Osteoblast (primary cell): ENCODE data around the gene BRD7. TPM values are rescaled to one million over a fixed set of nuclear protein-coding genes. Genes with fewer than 3 reads are reported as not detected.

ENCODE experiments used
- DNase-seq: peaks from one replicate; pipeline ENCODE4 v3.0.0; 2011; ENCODE audit warnings: low spot score, mixed read lengths; ENCODE audit not compliant: insufficient read length; ENCODE audit errors: missing footprints
- H2AFZ ChIP-seq: 2 replicates; pipeline ENCODE4 v1.6.0; 2011; ENCODE audit warnings: mild to moderate bottlenecking, low read length
- H3K27ac ChIP-seq: 2 replicates; pipeline ENCODE4 v1.5.1; 2011; ENCODE audit warnings: mild to moderate bottlenecking, low read depth, low read length, moderate library complexity
- H3K27me3 ChIP-seq: 2 replicates; pipeline ENCODE4 v1.6.0; 2012; ENCODE audit warnings: mild to moderate bottlenecking, control low read depth, inconsistent platforms, low read length, moderate library complexity; ENCODE audit not compliant: insufficient read depth
- H3K36me3 ChIP-seq: 2 replicates; pipeline ENCODE4 v1.5.1; 2011; ENCODE audit warnings: mild to moderate bottlenecking, low read length, control low read depth, moderate library complexity; ENCODE audit not compliant: insufficient read depth
- H3K4me1 ChIP-seq: 2 replicates; pipeline ENCODE4 v1.5.1; 2011; ENCODE audit warnings: mild to moderate bottlenecking, low read length, control low read depth, moderate library complexity; ENCODE audit not compliant: insufficient read depth
- H3K4me2 ChIP-seq: 2 replicates; pipeline ENCODE4 v1.6.0; 2011; ENCODE audit warnings: mild to moderate bottlenecking, low read length; ENCODE audit not compliant: insufficient read depth
- H3K4me3 ChIP-seq: fragments of 200-600 bp; sonication (generic); 3 replicates; pipeline ENCODE4 v1.5.1; 2012; ENCODE audit warnings: mild to moderate bottlenecking, low read length, inconsistent platforms; ENCODE audit not compliant: insufficient read depth
- H3K79me2 ChIP-seq: 2 replicates; pipeline ENCODE4 v1.6.0; 2012; ENCODE audit warnings: mild to moderate bottlenecking, low read length, control low read depth, inconsistent platforms; ENCODE audit not compliant: insufficient read depth
- H3K9me3 ChIP-seq: 2 replicates; pipeline ENCODE4 v1.5.1; 2011; ENCODE audit warnings: low read depth, low read length, control low read depth
- H4K20me1 ChIP-seq: 2 replicates; pipeline ENCODE4 v1.6.0; 2012; ENCODE audit warnings: mild to moderate bottlenecking, low read length, control low read depth; ENCODE audit not compliant: insufficient read depth
- small RNA-seq: library from RNA; depleted of rRNA; stranded (forward); fragments of <200 nt; gene quantifications from one replicate; pipeline ENCODE3, GENCODE V24; 2012
- total RNA-seq: library from RNA; depleted of rRNA; stranded (reverse); fragments of >200 nt; gene quantifications from 2 replicates; pipeline ENCODE4 v1.2.3, GENCODE V29; 2012
- TF ChIP-seq, protein P1 (sequence below): IDR thresholded peaks from 2 replicates; pipeline ENCODE4 v1.5.1; 2011; ENCODE audit warnings: mild to moderate bottlenecking, low read depth, low read length, moderate library complexity; ENCODE audit errors: extremely low read depth

The BRD7 gene
- total RNA-seq, 1 donor = 22.8 TPM

DNA sequence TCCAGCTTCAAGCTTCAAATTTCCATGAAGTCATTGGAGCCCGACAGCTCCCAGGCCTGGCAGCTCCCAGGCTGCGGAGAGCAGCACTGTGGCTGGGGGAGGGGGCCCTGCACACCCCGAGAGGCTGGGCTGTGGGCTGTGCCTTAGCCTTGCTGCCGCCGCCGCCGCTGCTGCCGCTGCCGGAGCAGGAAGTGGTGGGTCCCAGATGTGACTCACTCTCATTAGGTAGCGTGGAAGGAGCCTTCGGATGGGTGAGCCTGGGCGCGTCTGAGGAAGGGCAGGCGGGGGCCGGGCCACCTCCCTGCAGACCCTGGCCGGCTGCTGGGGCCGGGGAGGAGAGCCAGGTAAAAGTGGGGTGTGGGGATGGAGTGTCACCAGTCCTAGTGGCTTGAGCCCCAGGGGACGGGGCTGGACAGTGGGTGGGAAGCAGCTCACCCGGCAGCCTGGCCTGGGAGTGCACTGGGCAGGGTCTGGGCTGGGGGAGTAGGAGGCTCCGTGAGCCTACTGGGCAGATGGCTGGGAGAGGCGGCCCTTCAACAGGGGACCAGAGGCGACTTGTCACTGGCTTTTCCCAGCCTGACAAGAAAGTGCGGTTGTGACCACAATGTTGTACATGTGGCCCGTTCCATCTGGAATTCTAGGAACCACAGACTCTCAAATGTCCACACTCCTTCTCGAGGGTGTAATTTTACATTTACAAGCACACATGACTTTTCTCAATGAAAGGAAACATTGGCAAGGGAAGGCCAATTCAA is 102.3 kb downstream of the BRD7 start, which contains the start of gene ADCY7:
TSS of gene ADCY7 (plus strand) at position 215 of the 755 bp plus-strand sequence. CDS start 21,629 bp downstream, outside the sequence.
- Histone ChIP-seq H3K27ac (peak within 1 kb of the TSS; percentile 87), H2AFZ (peak within 1 kb of the TSS; percentile 81), H3K27me3 (no peaks in the 10 kb centered on the region), H3K79me2 (peaks cover 56% of the 10 kb centered on the region), H3K9me3 (no peaks in the 10 kb centered on the region), H4K20me1 (peaks cover 14% of the 10 kb centered on the region), H3K4me2 (peak within 1 kb of the TSS; percentile 91), H3K4me1 (peaks cover 27% of the 10 kb centered on the region), H3K4me3 (peak within 1 kb of the TSS; percentile 75), H3K36me3 (no peaks in the 10 kb centered on the region)
- TF ChIP-seq, protein P1, sequence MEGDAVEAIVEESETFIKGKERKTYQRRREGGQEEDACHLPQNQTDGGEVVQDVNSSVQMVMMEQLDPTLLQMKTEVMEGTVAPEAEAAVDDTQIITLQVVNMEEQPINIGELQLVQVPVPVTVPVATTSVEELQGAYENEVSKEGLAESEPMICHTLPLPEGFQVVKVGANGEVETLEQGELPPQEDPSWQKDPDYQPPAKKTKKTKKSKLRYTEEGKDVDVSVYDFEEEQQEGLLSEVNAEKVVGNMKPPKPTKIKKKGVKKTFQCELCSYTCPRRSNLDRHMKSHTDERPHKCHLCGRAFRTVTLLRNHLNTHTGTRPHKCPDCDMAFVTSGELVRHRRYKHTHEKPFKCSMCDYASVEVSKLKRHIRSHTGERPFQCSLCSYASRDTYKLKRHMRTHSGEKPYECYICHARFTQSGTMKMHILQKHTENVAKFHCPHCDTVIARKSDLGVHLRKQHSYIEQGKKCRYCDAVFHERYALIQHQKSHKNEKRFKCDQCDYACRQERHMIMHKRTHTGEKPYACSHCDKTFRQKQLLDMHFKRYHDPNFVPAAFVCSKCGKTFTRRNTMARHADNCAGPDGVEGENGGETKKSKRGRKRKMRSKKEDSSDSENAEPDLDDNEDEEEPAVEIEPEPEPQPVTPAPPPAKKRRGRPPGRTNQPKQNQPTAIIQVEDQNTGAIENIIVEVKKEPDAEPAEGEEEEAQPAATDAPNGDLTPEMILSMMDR = no peak
- peak; percentile 95 for DNase-seq

Small RNAs within 50 kb of the gene (small RNA-seq; reads per million reads assigned to genes)
- not detected for gene MIR6771

Other genes with a start within 250 kb of the BRD7 start
- gene TENT4B, start 215.7 kb downstream of the BRD7 start, total RNA-seq = 8.5 and 10.1 TPM in 2 replicates
- gene ADCY7, start 102.4 kb downstream of the BRD7 start, total RNA-seq = 49.5 and 51.0 TPM in 2 replicates
- gene NKD1, start 179.4 kb upstream of the BRD7 start, total RNA-seq = under 0.01 TPM in 2 replicates